Activated effector memory CD4-positive, alpha-beta T cell treated with anti-CD3 and anti-CD28 coated beads, Interleukin-2, amount 50 U/mL, for 16 hours (primary cell): ENCODE data around the gene NAPSA.
"Not testable (repeated sequence)": the region's sequence is repeated elsewhere in the genome, so short reads cannot be mapped to it uniquely, and the experiment has no call there.

ENCODE experiments used
- DNase-seq: peaks from one replicate; pipeline ENCODE4 v3.0.0-alpha.2; 2020

NAPSA gene

GRCh38 chr19:50358483-50359327 is 6.7 kb downstream of the NAPSA start:
- DNase-seq, result peak; percentile 92

- DNase-seq, result peak; percentile 96
These were observed 8.0 kb downstream of the NAPSA start for GRCh38 chr19:50357178-50358100.

GRCh38 chr19:50356691-50357177 is 8.7 kb downstream of the NAPSA start:
- DNase-seq, result no peak

- DNase-seq, result not testable (repeated sequence)
These were observed 12.0 kb downstream of the NAPSA start for GRCh38 chr19:50353487-50353880.

GRCh38 chr19:50352242-50352641 is 13.2 kb downstream of the NAPSA start:
- no peak for DNase-seq

GRCh38 chr19:50349277-50350057 is 16.0 kb downstream of the NAPSA start:
- no peak for DNase-seq

- peak; percentile 77 for DNase-seq
These were observed 18.3 kb downstream of the NAPSA start for GRCh38 chr19:50347089-50347581.

- no peak for DNase-seq
These were observed 20.6 kb downstream of the NAPSA start for GRCh38 chr19:50344661-50345318.

- DNase-seq, result no peak
These were observed 24.3 kb downstream of the NAPSA start for GRCh38 chr19:50341091-50341564.

- no peak for DNase-seq
These were observed 25.1 kb downstream of the NAPSA start for GRCh38 chr19:50340331-50340730.

- DNase-seq, result not testable (repeated sequence)
These were observed 28.4 kb downstream of the NAPSA start for GRCh38 chr19:50337031-50337430.

- DNase-seq, result no peak
These were observed 30.6 kb downstream of the NAPSA start for GRCh38 chr19:50334741-50335421.

- DNase-seq, result peak; percentile 95
These were observed 31.5 kb downstream of the NAPSA start for GRCh38 chr19:50333737-50334617.

GRCh38 chr19:50333235-50333736 is 32.2 kb downstream of the NAPSA start:
- DNase-seq, result peak; percentile 98

GRCh38 chr19:50332244-50333038 is 33.0 kb downstream of the NAPSA start:
- DNase-seq, result no peak

GRCh38 chr19:50331994-50332243 is 33.5 kb downstream of the NAPSA start:
- no peak for DNase-seq

GRCh38 chr19:50331221-50331993 is 34.0 kb downstream of the NAPSA start:
- no peak for DNase-seq

GRCh38 chr19:50330365-50331078 is 34.9 kb downstream of the NAPSA start:
- DNase-seq, result peak; percentile 94
